GM18505 (cell line): ENCODE data around the gene CHMP1A.

Experiments
- ATAC-seq: cut with Tn5 transposase; IDR thresholded peaks from one replicate; pipeline ENCODE4 v1.9.1; 2021; ENCODE audit not compliant: unreplicated experiment
- POLR2A ChIP-seq: IDR thresholded peaks from 4 replicates; pipeline ENCODE4 v1.6.1; 2011; ENCODE audit warnings: borderline replicate concordance; ENCODE audit not compliant: insufficient read depth, insufficient read length; ENCODE audit errors: extremely low read depth

The CHMP1A gene

GRCh38 chr16:89605186-89605970, 52.1 kb downstream of the CHMP1A start:
- no peak for TF ChIP-seq POLR2A
- ATAC-seq, result no peak

GRCh38 chr16:89604764-89605163, 52.7 kb downstream of the CHMP1A start:
- TF ChIP-seq POLR2A, result no peak
- ATAC-seq, result no peak

DNA sequence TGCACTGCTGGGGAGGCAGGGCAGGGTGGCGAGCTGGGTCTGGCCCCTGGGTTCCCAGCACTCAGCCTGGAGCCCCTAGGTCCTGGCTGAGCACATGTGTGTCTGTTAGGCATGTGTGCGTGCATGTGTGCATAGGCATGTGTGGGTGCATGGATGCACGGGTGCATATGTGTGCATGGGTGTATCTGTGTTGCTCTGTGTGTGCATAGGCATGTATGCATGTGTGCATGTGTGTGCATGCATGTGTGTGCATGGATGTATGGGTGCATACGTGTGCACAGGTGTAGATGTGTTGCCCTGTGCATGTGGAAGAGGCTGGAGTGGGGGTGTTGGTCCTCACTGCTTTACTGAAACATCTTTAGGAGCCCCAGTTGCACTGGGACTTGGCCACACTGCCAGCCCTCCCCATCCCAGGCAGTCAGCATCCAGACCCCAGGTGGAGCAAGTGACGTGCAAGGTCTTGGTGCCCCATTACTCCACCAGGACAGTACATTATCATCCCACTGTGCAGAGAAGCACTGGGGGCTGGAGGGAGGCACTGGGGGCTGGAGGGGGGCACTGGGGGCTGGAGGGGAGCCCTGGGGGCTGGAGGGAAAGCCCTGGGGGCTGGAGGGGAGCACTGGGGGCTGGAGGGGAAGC, 54.4 kb downstream of the CHMP1A start:
- no peak for TF ChIP-seq POLR2A
- no peak for ATAC-seq

GRCh38 chr16:89602273-89602951, 55.1 kb downstream of the CHMP1A start:
- no peak for ATAC-seq
- no peak for TF ChIP-seq POLR2A

DNA sequence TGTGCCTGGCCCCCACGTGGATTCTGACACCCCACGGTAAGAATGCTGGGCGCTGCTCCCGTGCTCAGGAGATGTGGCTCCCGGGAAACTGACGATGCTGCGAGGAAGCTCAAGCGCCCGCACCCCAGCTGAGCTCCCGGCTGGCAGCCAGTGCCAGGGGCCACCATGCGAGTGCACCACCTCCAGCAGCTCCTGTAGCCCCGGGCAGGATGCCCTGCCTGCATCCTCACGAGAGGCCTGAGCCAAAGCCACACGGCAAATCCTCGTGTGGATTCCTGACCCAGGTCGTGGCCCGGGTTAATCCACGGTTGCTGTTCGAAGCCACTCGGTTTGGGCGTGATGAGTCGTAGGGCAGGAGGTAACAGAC, 55.6 kb downstream of the CHMP1A start:
- TF ChIP-seq POLR2A, result no peak
- ATAC-seq, result no peak

GRCh38 chr16:89600956-89601355, 56.6 kb downstream of the CHMP1A start:
- TF ChIP-seq POLR2A, result no peak
- no peak for ATAC-seq

- no peak for ATAC-seq
- no peak for TF ChIP-seq POLR2A
Measured at GRCh38 chr16:89600427-89600826, 57.1 kb downstream of the CHMP1A start.

DNA sequence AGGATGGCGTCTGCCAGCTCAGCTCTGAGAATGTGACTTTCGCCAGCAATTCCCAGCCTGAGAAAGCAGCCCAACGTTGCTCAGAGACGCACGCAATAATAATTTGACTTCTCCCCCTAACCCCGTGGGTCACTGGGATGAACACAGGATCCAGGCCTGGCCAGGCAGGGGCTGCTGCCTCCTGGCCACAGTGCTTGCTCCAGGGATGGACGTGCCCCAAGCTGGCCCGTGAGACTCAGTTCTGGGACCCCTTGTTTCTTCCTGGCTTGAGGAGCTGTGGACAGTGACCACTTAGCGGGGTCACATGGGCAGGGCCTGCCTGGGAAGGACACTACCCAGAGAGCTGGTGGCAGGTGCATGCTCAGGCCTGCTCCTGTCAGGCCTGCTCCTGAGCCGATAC, 57.6 kb downstream of the CHMP1A start:
- TF ChIP-seq POLR2A, result no peak
- ATAC-seq, result no peak

DNA sequence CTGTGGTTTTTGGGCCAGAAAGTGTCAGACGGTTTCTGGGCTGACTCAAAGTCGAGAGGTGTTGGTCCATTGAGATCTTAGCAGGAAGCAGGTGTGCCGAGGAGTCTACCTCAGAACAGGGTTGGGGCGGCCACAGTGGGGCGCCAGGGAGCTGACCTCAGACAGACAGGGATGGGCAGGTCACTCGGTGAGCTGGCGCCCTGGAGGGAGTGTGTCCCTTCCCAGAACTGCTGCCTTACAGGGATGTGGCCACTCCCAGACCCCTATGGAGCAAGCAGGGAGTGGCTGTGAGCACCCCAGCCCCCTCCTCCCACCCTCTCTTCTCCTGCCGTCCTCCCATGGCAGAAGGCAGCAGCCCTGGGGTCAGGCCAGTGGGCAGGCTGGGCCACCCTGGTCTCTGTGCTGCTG, 58.1 kb downstream of the CHMP1A start:
- no peak for ATAC-seq

GRCh38 chr16:89598199-89598598, 59.3 kb downstream of the CHMP1A start:
- no peak for ATAC-seq
- TF ChIP-seq POLR2A, result no peak

More for the DNA sequence above, 58.1 kb downstream of the CHMP1A start:
- TF ChIP-seq POLR2A, result no peak

GRCh38 chr16:89596957-89597649, 60.4 kb downstream of the CHMP1A start:
- TF ChIP-seq POLR2A, result no peak
- ATAC-seq, result no peak

- no peak for TF ChIP-seq POLR2A
- no peak for ATAC-seq
Measured at GRCh38 chr16:89596061-89596689, 61.3 kb downstream of the CHMP1A start.
